Right ventricle myocardium superior (tissue), 1 donor: ENCODE results near the gene FGF4. TPM values are rescaled to one million over a fixed set of nuclear protein-coding genes. Genes with fewer than 3 reads are reported as not detected.

ENCODE experiments used
- ATAC-seq: fragments of 200-7000 bp; cut with Tn5 transposase; one replicate; pipeline ENCODE4 v1.9.1; 2020; ENCODE audit warnings: mild to moderate bottlenecking; ENCODE audit not compliant: poor library complexity
- DNase-seq: peaks from one replicate; pipeline ENCODE4 v3.0.0-alpha.2; 2020
- intact Hi-C: fragments of 100-400 bp; cut with DNase I; formaldehyde crosslinking; loops from one replicate; pipeline ENCODE4 v1.11.2; 2022
- total RNA-seq: library from RNA; stranded (reverse); fragmentation: NEBNext Ultra II Directional; extraction: Animal tissue kit (Norgen Biotek cat#: 25700); gene quantifications from one replicate; pipeline ENCODE4 v1.2.1, GENCODE V29; 2021
- donor health status: DM: no; HTN: yes; CAD: no; lungs with severe emphysema.

Gene FGF4
- total RNA-seq, 1 donor from 2014 or later: not detected

GRCh38 chr11:69810289-69811118 is 35.4 kb upstream of the FGF4 start:
- peak; percentile 48 for ATAC-seq
- no peak for DNase-seq
- intact Hi-C loops: no loop called here

GRCh38 chr11:69808667-69809086 is 33.5 kb upstream of the FGF4 start:
- ATAC-seq (no peak), DNase-seq (no peak)
- intact Hi-C loops: no loop called here

- DNase-seq: no peak
- intact Hi-C loops: no loop called here
- no peak for ATAC-seq
Observed at GRCh38 chr11:69807106-69807815, 32.1 kb upstream of the FGF4 start.

- intact Hi-C loops: no loop called here
- ATAC-seq (peak; percentile 90), DNase-seq (peak; percentile 58)
Observed at GRCh38 chr11:69804769-69805508, 29.8 kb upstream of the FGF4 start.

GRCh38 chr11:69803604-69804218 is 28.6 kb upstream of the FGF4 start:
- no peak for DNase-seq
- no peak for ATAC-seq
- intact Hi-C loops: no loop called here

GRCh38 chr11:69803022-69803421 is 27.9 kb upstream of the FGF4 start:
- intact Hi-C loops: no loop called here
- DNase-seq: no peak
- ATAC-seq: no peak

- intact Hi-C loops: no loop called here
Observed at GRCh38 chr11:69802590-69802989, 27.4 kb upstream of the FGF4 start.

GRCh38 chr11:69801513-69802335 is 26.6 kb upstream of the FGF4 start:
- intact Hi-C loops: no loop called here
- ATAC-seq: no peak
- DNase-seq: no peak

More at GRCh38 chr11:69802590-69802989, 27.4 kb upstream of the FGF4 start:
- no peak for DNase-seq
- ATAC-seq: no peak

- DNase-seq (no peak), ATAC-seq (no peak)
- intact Hi-C loops: no loop called here
Observed at GRCh38 chr11:69800278-69800677, 25.1 kb upstream of the FGF4 start.

- ATAC-seq (no peak), DNase-seq (no peak)
- intact Hi-C loops: no loop called here
Observed at GRCh38 chr11:69799582-69799981, 24.4 kb upstream of the FGF4 start.

GRCh38 chr11:69799097-69799496 is 24.0 kb upstream of the FGF4 start:
- intact Hi-C loops: no loop called here
- DNase-seq (no peak), ATAC-seq (no peak)

GRCh38 chr11:69797737-69798528 is 22.8 kb upstream of the FGF4 start:
- DNase-seq (no peak), ATAC-seq (no peak)
- intact Hi-C loops: no loop called here

GRCh38 chr11:69797156-69797555 is 22.0 kb upstream of the FGF4 start:
- ATAC-seq (no peak), DNase-seq (no peak)
- intact Hi-C loops: no loop called here

GRCh38 chr11:69796063-69796462 is 20.9 kb upstream of the FGF4 start:
- DNase-seq: no peak
- peak; percentile 54 for ATAC-seq
- intact Hi-C loops: no loop called here

GRCh38 chr11:69791276-69792180 is 16.4 kb upstream of the FGF4 start:
- no peak for DNase-seq
- peak; percentile 15 for ATAC-seq

GRCh38 chr11:69788956-69789355 is 13.8 kb upstream of the FGF4 start:
- ATAC-seq (no peak), DNase-seq (no peak)
- intact Hi-C loops: no loop called here

More at GRCh38 chr11:69791276-69792180, 16.4 kb upstream of the FGF4 start:
- intact Hi-C loops: no loop called here
